GM12891 (cell line): Measurements from ENCODE around the gene KIF26A.

ENCODE experiments used
- PAX5 ChIP-seq: IDR thresholded peaks from 2 replicates; pipeline ENCODE4 v1.6.1; 2011; ENCODE audit warnings: low read length, moderate library complexity, mild to moderate bottlenecking; ENCODE audit not compliant: insufficient read depth, severe bottlenecking
- POLR2A ChIP-seq: IDR thresholded peaks from 2 replicates; pipeline ENCODE4 v1.6.1; 2011; ENCODE audit warnings: low read depth, low read length, control low read depth
- POLR2AphosphoS5 ChIP-seq: IDR thresholded peaks from 2 replicates; pipeline ENCODE4 v1.6.1; 2011; ENCODE audit warnings: low read depth, low read length, control low read depth
- TAF1 ChIP-seq: IDR thresholded peaks from 2 replicates; pipeline ENCODE4 v1.6.1; 2011; ENCODE audit warnings: low read depth, low read length, control low read depth

GRCh38 chr14:104114421-104115130 is 23.8 kb upstream of the KIF26A start:
- TF ChIP-seq POLR2A: no peak
- no peak for TF ChIP-seq TAF1
- TF ChIP-seq PAX5: no peak
- no peak for TF ChIP-seq POLR2AphosphoS5
